Naive B cell (primary cell): ENCODE measurements around the gene MANBA. TPM values are rescaled to one million over a fixed set of nuclear protein-coding genes. Genes with fewer than 3 reads are reported as not detected.
"Not testable (repeated sequence)": the region's sequence is repeated elsewhere in the genome, so short reads cannot be mapped to it uniquely, and the experiment has no call there.

Experiments used
- ATAC-seq, 2 donors: fragments of 150-1000 bp; cut with Tn5 transposase; 2 replicates each; pipeline ENCODE4 v1.10.0; 2021; ENCODE audit warnings: low read depth in 2 of 2, mild to moderate bottlenecking in 2 of 2, moderate library complexity in 2 of 2
- DNase-seq: peaks from one replicate; pipeline ENCODE4 v3.0.0; 2022
- H3K27ac Mint-ChIP-seq, 6 donors: one replicate each; pipeline ENCODE4 v1.8.0; 2020 to 2022; ENCODE audit warnings: mild to moderate bottlenecking in 6 of 6, mixed read lengths in 6 of 6, moderate library complexity in 5 of 6, inconsistent platforms in 2 of 6
- H3K27me3 Mint-ChIP-seq, 3 donors: one replicate each; pipeline ENCODE4 v1.8.0; 2021 to 2022; ENCODE audit warnings: mixed read lengths in 3 of 3, mild to moderate bottlenecking in 1 of 3
- H3K36me3 Mint-ChIP-seq, 2 donors: one replicate each; pipeline ENCODE4 v1.8.0; 2020 to 2022; ENCODE audit warnings: mixed read lengths in 2 of 2, inconsistent platforms in 1 of 2, mild to moderate bottlenecking in 1 of 2
- H3K4me1 Mint-ChIP-seq, 3 donors: one replicate each; pipeline ENCODE4 v1.8.0; 2020 to 2022; ENCODE audit warnings: mixed read lengths in 3 of 3, inconsistent platforms in 1 of 3, mild to moderate bottlenecking in 1 of 3, moderate library complexity in 1 of 3
- H3K4me3 Mint-ChIP-seq, 8 donors: one replicate each; pipeline ENCODE4 v1.8.0; 2020 to 2022; ENCODE audit warnings: mild to moderate bottlenecking in 8 of 8, mixed read lengths in 8 of 8, moderate library complexity in 8 of 8, inconsistent platforms in 2 of 8
- H3K9me3 Mint-ChIP-seq, 7 donors: one replicate each; pipeline ENCODE4 v1.8.0; 2020 to 2022; ENCODE audit warnings: mixed read lengths in 7 of 7, mild to moderate bottlenecking in 5 of 7, inconsistent platforms in 2 of 7, moderate library complexity in 1 of 7
- polyA plus RNA-seq, 6 donors: library from polyadenylated mRNA; unstranded; fragments of 300-500 nt; fragmentation: Illumina TruSeq; gene quantifications; one replicate each; pipeline ENCODE4 v1.2.3, GENCODE V29; 2021; ENCODE audit warnings: low read depth in 6 of 6

Gene MANBA
- polyA plus RNA-seq, 6 donors from 2014 or later, result 53.2 to 65.9 (median 55.0) TPM

- Mint-ChIP-seq H3K36me3 (peaks cover 44 to 49% of the 10 kb centered on the region in 2 donors), H3K27ac (peak overlapping the region in 4 of 6 donors; percentile 24 to 79 (median 58))
- DNase-seq, result no peak
Measured at GRCh38 chr4:102730968-102731533, 29.7 kb downstream of the MANBA start.

GRCh38 chr4:102729486-102729885 is 31.3 kb downstream of the MANBA start:
- not testable (repeated sequence) for H3K4me3 Mint-ChIP-seq
- H3K9me3 Mint-ChIP-seq, result peaks cover 6 to 29% (median 18%) of the 10 kb centered on the region in 7 donors

More at GRCh38 chr4:102730968-102731533, 29.7 kb downstream of the MANBA start:
- H3K27me3 Mint-ChIP-seq, result no peaks in the 10 kb centered on the region
- H3K9me3 Mint-ChIP-seq, result peaks cover 6 to 29% (median 18%) of the 10 kb centered on the region in 7 donors
- H3K4me1 Mint-ChIP-seq, result peaks cover 39 to 49% (median 43%) of the 10 kb centered on the region in 3 donors
- H3K4me3 Mint-ChIP-seq, result peak overlapping the region in 1 of 8 donors; percentile 36
- no peak for ATAC-seq

GRCh38 chr4:102726919-102727318 is 33.8 kb downstream of the MANBA start:
- Mint-ChIP-seq H3K9me3 (peaks cover 5 to 20% (median 14%) of the 10 kb centered on the region in 7 donors), H3K4me1 (peaks cover 19 to 24% (median 24%) of the 10 kb centered on the region in 3 donors), H3K36me3 (peaks cover 33 to 41% of the 10 kb centered on the region in 2 donors), H3K27ac (peak overlapping the region in 1 of 6 donors; percentile 4)
- not testable (repeated sequence) for H3K27me3 Mint-ChIP-seq, H3K4me3 Mint-ChIP-seq, ATAC-seq, DNase-seq

More at GRCh38 chr4:102729486-102729885, 31.3 kb downstream of the MANBA start:
- DNase-seq, ATAC-seq, H3K27me3 Mint-ChIP-seq: not testable (repeated sequence)
- H3K36me3 Mint-ChIP-seq, result peaks cover 49 to 61% of the 10 kb centered on the region in 2 donors
- peak overlapping the region in 4 of 6 donors; percentile 7 to 89 (median 52) for H3K27ac Mint-ChIP-seq
- H3K4me1 Mint-ChIP-seq, result peaks cover 34 to 39% (median 36%) of the 10 kb centered on the region in 3 donors

GRCh38 chr4:102726068-102726467 is 34.7 kb downstream of the MANBA start:
- DNase-seq, result no peak
- Mint-ChIP-seq H3K4me1 (peaks cover 16 to 24% (median 24%) of the 10 kb centered on the region in 3 donors), H3K4me3 (no peak overlapping the region), H3K36me3 (peaks cover 31 to 32% of the 10 kb centered on the region in 2 donors), H3K27me3 (no peaks in the 10 kb centered on the region), H3K9me3 (peaks cover 5 to 12% (median 6%) of the 10 kb centered on the region in 7 donors), H3K27ac (peak overlapping the region in 3 of 6 donors; percentile 48 to 75 (median 49))
- ATAC-seq, result no peak

- DNase-seq, result no peak
- Mint-ChIP-seq H3K9me3 (peaks cover 0 to 4% (median 0%) of the 10 kb centered on the region in 7 donors), H3K4me3 (no peak overlapping the region), H3K27ac (peak overlapping the region in 5 of 6 donors; percentile 8 to 90 (median 48)), H3K36me3 (peaks cover 23 to 24% of the 10 kb centered on the region in 2 donors), H3K27me3 (no peaks in the 10 kb centered on the region), H3K4me1 (peaks cover 12 to 24% (median 24%) of the 10 kb centered on the region in 3 donors)
- no peak for ATAC-seq
Measured at GRCh38 chr4:102725229-102725628, 35.5 kb downstream of the MANBA start.

- peaks cover 21 to 24% of the 10 kb centered on the region in 2 donors for H3K36me3 Mint-ChIP-seq
- no peaks in the 10 kb centered on the region for H3K27me3 Mint-ChIP-seq
- H3K4me1 Mint-ChIP-seq, result peaks cover 9 to 24% (median 16%) of the 10 kb centered on the region in 3 donors
Measured at GRCh38 chr4:102723511-102723910, 37.3 kb downstream of the MANBA start.

GRCh38 chr4:102722740-102723139 is 38.0 kb downstream of the MANBA start:
- Mint-ChIP-seq H3K36me3 (peaks cover 29 to 32% of the 10 kb centered on the region in 2 donors), H3K9me3 (no peaks in the 10 kb centered on the region), H3K27me3 (no peaks in the 10 kb centered on the region), H3K4me3 (no peak overlapping the region), H3K27ac (peak overlapping the region in 2 of 6 donors; percentile 69 to 70), H3K4me1 (peaks cover 9 to 19% (median 18%) of the 10 kb centered on the region in 3 donors)
- no peak for ATAC-seq
- DNase-seq, result no peak

More at GRCh38 chr4:102723511-102723910, 37.3 kb downstream of the MANBA start:
- Mint-ChIP-seq H3K9me3 (no peaks in the 10 kb centered on the region), H3K27ac (no peak overlapping the region), H3K4me3 (no peak overlapping the region)
- no peak for DNase-seq
- no peak for ATAC-seq

GRCh38 chr4:102718833-102719575 is 41.8 kb downstream of the MANBA start:
- peaks cover 0 to 10% (median 0%) of the 10 kb centered on the region in 3 donors for H3K4me1 Mint-ChIP-seq
- not testable (repeated sequence) for ATAC-seq, H3K27me3 Mint-ChIP-seq, H3K9me3 Mint-ChIP-seq, H3K4me3 Mint-ChIP-seq, DNase-seq
- peak overlapping the region in 1 of 6 donors; percentile 42 for H3K27ac Mint-ChIP-seq
- H3K36me3 Mint-ChIP-seq, result peaks cover 31 to 33% of the 10 kb centered on the region in 2 donors

- ATAC-seq (no peak), DNase-seq (no peak)
- Mint-ChIP-seq H3K4me1 (peaks cover 0 to 10% (median 0%) of the 10 kb centered on the region in 3 donors), H3K9me3 (no peaks in the 10 kb centered on the region), H3K4me3 (no peak overlapping the region), H3K27me3 (no peaks in the 10 kb centered on the region), H3K36me3 (peaks cover 33 to 38% of the 10 kb centered on the region in 2 donors), H3K27ac (peak overlapping the region in 2 of 6 donors; percentile 4 to 81)
Measured at GRCh38 chr4:102717448-102718092, 43.2 kb downstream of the MANBA start.

GRCh38 chr4:102715057-102715456 is 45.7 kb downstream of the MANBA start:
- Mint-ChIP-seq H3K36me3 (peaks cover 37 to 58% of the 10 kb centered on the region in 2 donors), H3K27ac (peak overlapping the region in 2 of 6 donors; percentile 58 to 70)

GRCh38 chr4:102713774-102714173 is 47.0 kb downstream of the MANBA start:
- not testable (repeated sequence) for H3K4me3 Mint-ChIP-seq, H3K27ac Mint-ChIP-seq

More at GRCh38 chr4:102715057-102715456, 45.7 kb downstream of the MANBA start:
- H3K4me3 Mint-ChIP-seq, result no peak overlapping the region
- no peaks in the 10 kb centered on the region for H3K27me3 Mint-ChIP-seq
- no peak for DNase-seq
- no peak for ATAC-seq
- H3K4me1 Mint-ChIP-seq, result peaks cover 5 to 14% (median 11%) of the 10 kb centered on the region in 3 donors
- peaks cover 0 to 3% (median 0%) of the 10 kb centered on the region in 7 donors for H3K9me3 Mint-ChIP-seq

GRCh38 chr4:102713096-102713495 is 47.7 kb downstream of the MANBA start:
- DNase-seq (no peak), ATAC-seq (no peak)
- Mint-ChIP-seq H3K27ac (peak overlapping the region in 3 of 6 donors; percentile 50 to 71 (median 64)), H3K4me1 (peaks cover 16 to 30% (median 25%) of the 10 kb centered on the region in 3 donors), H3K27me3 (no peaks in the 10 kb centered on the region), H3K4me3 (no peak overlapping the region), H3K9me3 (peaks cover 0 to 3% (median 0%) of the 10 kb centered on the region in 7 donors), H3K36me3 (peaks cover 25 to 58% of the 10 kb centered on the region in 2 donors)

More at GRCh38 chr4:102713774-102714173, 47.0 kb downstream of the MANBA start:
- H3K4me1 Mint-ChIP-seq, result peaks cover 16 to 27% (median 23%) of the 10 kb centered on the region in 3 donors
- H3K36me3 Mint-ChIP-seq, result peaks cover 32 to 58% of the 10 kb centered on the region in 2 donors
- DNase-seq, H3K9me3 Mint-ChIP-seq, H3K27me3 Mint-ChIP-seq, ATAC-seq: not testable (repeated sequence)

GRCh38 chr4:102710986-102711385 is 49.8 kb downstream of the MANBA start:
- peaks cover 31 to 65% of the 10 kb centered on the region in 2 donors for H3K36me3 Mint-ChIP-seq
- ATAC-seq (no peak), DNase-seq (no peak)

More at GRCh38 chr4:102710986-102711385, 49.8 kb downstream of the MANBA start:
- H3K27ac Mint-ChIP-seq, result peak overlapping the region in 1 of 6 donors; percentile 45
- no peak overlapping the region for H3K4me3 Mint-ChIP-seq
- peaks cover 19 to 42% (median 26%) of the 10 kb centered on the region in 3 donors for H3K4me1 Mint-ChIP-seq
- peaks cover 0 to 6% (median 2%) of the 10 kb centered on the region in 7 donors for H3K9me3 Mint-ChIP-seq
- no peaks in the 10 kb centered on the region for H3K27me3 Mint-ChIP-seq
